Measurements from ENCODE around the gene LAMA5. TPM values are rescaled to one million over a fixed set of nuclear protein-coding genes. Genes with fewer than 3 reads are reported as not detected.

LAMA5 gene
- total and polyA plus RNA-seq, 2 of the 8 experiments (the other 6 are each of a cell fraction or from before 2014, with no cell fraction given): 34.4 to 225 TPM

DNA sequence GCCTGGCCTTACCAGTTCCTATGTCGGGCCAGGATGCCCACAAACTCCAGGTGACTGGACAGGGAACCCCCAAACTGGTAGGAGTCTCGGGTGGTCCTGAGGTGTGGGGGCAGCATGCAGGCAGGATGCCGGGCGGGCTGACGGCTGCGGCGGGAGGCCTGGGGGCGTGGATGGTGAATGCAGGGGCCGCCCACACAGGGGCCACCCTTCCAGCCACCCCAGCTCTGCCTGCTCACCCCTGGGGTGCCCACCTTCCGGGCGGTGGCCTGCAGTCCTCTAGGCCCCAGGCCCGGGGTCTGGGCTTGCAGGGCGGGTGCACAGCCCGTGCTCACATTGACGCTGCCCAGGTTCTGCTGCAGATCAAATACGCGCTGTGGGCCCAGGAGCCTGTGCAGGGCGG is 56.0 kb downstream of the LAMA5 start:
- Histone ChIP-seq H3K9ac (replicated peaks in 1 of 4; ENCODE audit: extremely low read depth in 1 of 4, low read depth in 3 of 4, low read length in 3 of 4) (no peak overlapping the region), H2BK12ac (ENCODE audit: low read depth, low read length) (no peak overlapping the region), H2BK15ac (ENCODE audit: low read length) (no peak overlapping the region), H4K91ac (replicated peaks; ENCODE audit: insufficient read length, low read length) (no peak overlapping the region), H2BK5ac (ENCODE audit: low read depth, low read length) (no peak overlapping the region), H2BK120ac (replicated peaks; ENCODE audit: low read depth, low read length) (no peak overlapping the region), H3K9me3 (ENCODE audit: insufficient read depth in 2 of 2, low read depth in 1 of 2, low read length in 1 of 2) (no peaks in the 10 kb centered on the region), H3K23me2 (ENCODE audit: low read depth, low read length) (no peaks in the 10 kb centered on the region), H4K20me1 (replicated peaks in 1 of 2; ENCODE audit: control insufficient read depth in 1 of 2, insufficient read depth in 2 of 2, low read length in 2 of 2) (peaks cover 8 to 29% of the 10 kb centered on the region in 2 experiments), H3K14ac (ENCODE audit: insufficient read length) (no peak overlapping the region), H4K5ac (ENCODE audit: insufficient read length, low read depth, low read length) (no peak overlapping the region), H2AFZ (ENCODE audit: low read length) (no peak overlapping the region), H3K27ac (ENCODE audit: low read depth, low read length) (no peak overlapping the region), H3K4me1 (replicated peaks in 1 of 4; ENCODE audit: control insufficient read depth in 3 of 4, insufficient read depth in 4 of 4, low read length in 3 of 4) (no peaks in the 10 kb centered on the region), H3K23ac (ENCODE audit: insufficient read length) (no peak overlapping the region), H3K56ac (replicated peaks; ENCODE audit: insufficient read length, low read depth, low read length) (no peak overlapping the region), H3K18ac (ENCODE audit: extremely low read depth, low read length) (no peak overlapping the region), H3K4me3 (ENCODE audit: extremely low read depth in 1 of 4, insufficient read depth in 2 of 4, low read depth in 3 of 4, low read length in 4 of 4) (no peak overlapping the region), H3K4ac (replicated peaks; ENCODE audit: insufficient read length, low read depth, low read length) (no peak overlapping the region), H3K79me1 (ENCODE audit: low read depth, low read length) (no peaks in the 10 kb centered on the region; the same call in 1 of the 2 replicates), H3K79me2 (ENCODE audit: control insufficient read depth in 1 of 2, insufficient read depth in 2 of 2, low read length in 2 of 2) (no peaks in the 10 kb centered on the region; a peak in 1 of 4 replicates), H4K8ac (ENCODE audit: extremely low read depth, insufficient read depth, low read length) (no peak overlapping the region), H3K36me3 (ENCODE audit: control insufficient read depth in 2 of 4, insufficient read depth in 4 of 4, low read length in 3 of 4) (peaks cover 41 to 97% (median 78%) of the 10 kb centered on the region in 4 experiments), H2BK20ac (ENCODE audit: low read length) (no peak overlapping the region), H2AK5ac (ENCODE audit: low read depth, low read length) (no peak overlapping the region), H3K27me3 (replicated peaks in 1 of 4; ENCODE audit: control insufficient read depth in 3 of 4, extremely low read depth in 1 of 4, insufficient read depth in 3 of 4, low read length in 3 of 4) (no peaks in the 10 kb centered on the region), H3K4me2 (ENCODE audit: insufficient read depth in 1 of 2, low read depth in 2 of 2, low read length in 2 of 2) (no peak overlapping the region)
- 87% methylated on average over 16 of the region's 18 CpGs; no CpG with 5 or more reads in 1 of the 2 experiments for WGBS, 2 experiments (ENCODE audit: extremely low coverage in 1 of 2, insufficient coverage in 1 of 2, insufficient read length in 1 of 2, insufficient replicate concordance in 2 of 2, low coverage in 1 of 2, low lambda C conversion rate in 2 of 2, missing lambda C conversion rate in 1 of 2)
- CTCF ChIA-PET (ENCODE audit: partially characterized antibody): interaction anchor here (1.4 to 1.7 kb wide), 3 partner anchors 53 to 72 kb away, joined by 4 to 5 read pairs (median 4); no protein-coding TSS in a partner anchor
- no peak for FAIRE-seq
- no peak for DNase-seq (ENCODE audit: low read depth in 1 of 2, low spot score in 2 of 2)
- POLR2A ChIA-PET (ENCODE audit: partially characterized antibody): interaction anchor here (0.6 to 14.6 kb wide), 7 partner anchors 8 to 77 kb away, joined by 3 to 170 read pairs (median 40); partner anchors contain the start of genes LAMA5 and RPS21
- TF ChIP-seq POU5F1 (IDR thresholded peaks at IDR 0.05; ENCODE audit: low read depth, low read length) (no peak), RBBP5 (IDR thresholded peaks at IDR 0.05; ENCODE audit: borderline replicate concordance, low read depth, low read length) (no peak), FOSL1 (IDR thresholded peaks at IDR 0.05; ENCODE audit: insufficient read depth, low read depth, low read length) (no peak), PHF8 (conservative IDR thresholded peaks at IDR 0.05; ENCODE audit: low read depth, low read length) (no peak), CEBPB (IDR thresholded peaks at IDR 0.05; ENCODE audit: low read depth, low read length) (no peak), CTBP2 (IDR thresholded peaks at IDR 0.05; ENCODE audit: borderline replicate concordance, insufficient read depth, insufficient read length, low read length) (no peak), BRCA1 (IDR thresholded peaks at IDR 0.05; ENCODE audit: low read depth, low read length) (no peak)
- TF ChIP-seq, protein P1, sequence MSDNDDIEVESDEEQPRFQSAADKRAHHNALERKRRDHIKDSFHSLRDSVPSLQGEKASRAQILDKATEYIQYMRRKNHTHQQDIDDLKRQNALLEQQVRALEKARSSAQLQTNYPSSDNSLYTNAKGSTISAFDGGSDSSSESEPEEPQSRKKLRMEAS (IDR thresholded peaks at IDR 0.05): no peak
- TF ChIP-seq, protein P2, sequence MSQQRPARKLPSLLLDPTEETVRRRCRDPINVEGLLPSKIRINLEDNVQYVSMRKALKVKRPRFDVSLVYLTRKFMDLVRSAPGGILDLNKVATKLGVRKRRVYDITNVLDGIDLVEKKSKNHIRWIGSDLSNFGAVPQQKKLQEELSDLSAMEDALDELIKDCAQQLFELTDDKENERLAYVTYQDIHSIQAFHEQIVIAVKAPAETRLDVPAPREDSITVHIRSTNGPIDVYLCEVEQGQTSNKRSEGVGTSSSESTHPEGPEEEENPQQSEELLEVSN (IDR thresholded peaks at IDR 0.05): no peak
- TF ChIP-seq, protein P3, sequence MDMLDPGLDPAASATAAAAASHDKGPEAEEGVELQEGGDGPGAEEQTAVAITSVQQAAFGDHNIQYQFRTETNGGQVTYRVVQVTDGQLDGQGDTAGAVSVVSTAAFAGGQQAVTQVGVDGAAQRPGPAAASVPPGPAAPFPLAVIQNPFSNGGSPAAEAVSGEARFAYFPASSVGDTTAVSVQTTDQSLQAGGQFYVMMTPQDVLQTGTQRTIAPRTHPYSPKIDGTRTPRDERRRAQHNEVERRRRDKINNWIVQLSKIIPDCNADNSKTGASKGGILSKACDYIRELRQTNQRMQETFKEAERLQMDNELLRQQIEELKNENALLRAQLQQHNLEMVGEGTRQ (IDR thresholded peaks at IDR 0.05; ENCODE audit: low read length): no peak
- TF ChIP-seq, protein P4, sequence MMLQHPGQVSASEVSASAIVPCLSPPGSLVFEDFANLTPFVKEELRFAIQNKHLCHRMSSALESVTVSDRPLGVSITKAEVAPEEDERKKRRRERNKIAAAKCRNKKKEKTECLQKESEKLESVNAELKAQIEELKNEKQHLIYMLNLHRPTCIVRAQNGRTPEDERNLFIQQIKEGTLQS (IDR thresholded peaks at IDR 0.05; ENCODE audit: insufficient read depth, low read depth, low read length): no peak

All from H1 (cell line).